ENCODE data around the gene EFCAB9.

The EFCAB9 gene

GRCh38 chr5:172223901-172224873 lies 30.2 kb downstream of the EFCAB9 start:
- peak; percentile 74 for DNase-seq (ENCODE audit: extremely low read depth, insufficient read length)
- H3K4me3 ChIP-seq (replicated peaks; ENCODE audit: low read depth, low read length), result peak overlapping the region; percentile 22; the same call in 1 of the 2 replicates
- TF ChIP-seq CTCF (IDR thresholded peaks at IDR 0.05; ENCODE audit: insufficient read depth, low read length, poor library complexity, severe bottlenecking), result no peak
- no peaks in the 10 kb centered on the region for H3K27me3 ChIP-seq (replicated peaks; ENCODE audit: control insufficient read depth, insufficient read depth, low read length)
- peaks cover 5% of the 10 kb centered on the region for H3K36me3 ChIP-seq (ENCODE audit: control insufficient read depth, insufficient read depth, low read length)

GRCh38 chr5:172224996-172225395 lies 31.0 kb downstream of the EFCAB9 start:
- Histone ChIP-seq H3K27me3 (replicated peaks; ENCODE audit: control insufficient read depth, insufficient read depth, low read length) (no peaks in the 10 kb centered on the region), H3K4me3 (replicated peaks; ENCODE audit: low read depth, low read length) (no peak overlapping the region), H3K36me3 (ENCODE audit: control insufficient read depth, insufficient read depth, low read length) (peaks cover 3% of the 10 kb centered on the region)
- TF ChIP-seq CTCF (IDR thresholded peaks at IDR 0.05; ENCODE audit: insufficient read depth, low read length, poor library complexity, severe bottlenecking), result no peak
- DNase-seq (ENCODE audit: extremely low read depth, insufficient read length), result no peak

- H3K27me3 ChIP-seq (replicated peaks; ENCODE audit: control insufficient read depth, insufficient read depth, low read length), result no peaks in the 10 kb centered on the region
- no peak overlapping the region for H3K4me3 ChIP-seq (replicated peaks; ENCODE audit: low read depth, low read length)
- peak; percentile 48 for DNase-seq (ENCODE audit: extremely low read depth, insufficient read length)
- no peaks in the 10 kb centered on the region; the same call in 1 of the 2 replicates for H3K36me3 ChIP-seq (ENCODE audit: control insufficient read depth, insufficient read depth, low read length)
- no peak for TF ChIP-seq CTCF (IDR thresholded peaks at IDR 0.05; ENCODE audit: insufficient read depth, low read length, poor library complexity, severe bottlenecking)
Measured at GRCh38 chr5:172229904-172230303, 35.9 kb downstream of the EFCAB9 start.

GRCh38 chr5:172234031-172234430 lies 40.1 kb downstream of the EFCAB9 start:
- no peak overlapping the region for H3K4me3 ChIP-seq (replicated peaks; ENCODE audit: low read depth, low read length)

GRCh38 chr5:172235132-172235780 lies 41.3 kb downstream of the EFCAB9 start:
- Histone ChIP-seq H3K36me3 (ENCODE audit: control insufficient read depth, insufficient read depth, low read length) (no peaks in the 10 kb centered on the region; the same call in 1 of the 2 replicates), H3K4me3 (replicated peaks; ENCODE audit: low read depth, low read length) (peak overlapping the region; percentile 27; the same call in 1 of the 2 replicates), H3K27me3 (replicated peaks; ENCODE audit: control insufficient read depth, insufficient read depth, low read length) (no peaks in the 10 kb centered on the region)
- TF ChIP-seq CTCF (IDR thresholded peaks at IDR 0.05; ENCODE audit: insufficient read depth, low read length, poor library complexity, severe bottlenecking), result no peak
- DNase-seq (ENCODE audit: extremely low read depth, insufficient read length), result peak; percentile 43

More at GRCh38 chr5:172234031-172234430, 40.1 kb downstream of the EFCAB9 start:
- no peak for DNase-seq (ENCODE audit: extremely low read depth, insufficient read length)
- no peak for TF ChIP-seq CTCF (IDR thresholded peaks at IDR 0.05; ENCODE audit: insufficient read depth, low read length, poor library complexity, severe bottlenecking)
- H3K36me3 ChIP-seq (ENCODE audit: control insufficient read depth, insufficient read depth, low read length), result no peaks in the 10 kb centered on the region; the same call in 1 of the 2 replicates
- no peaks in the 10 kb centered on the region for H3K27me3 ChIP-seq (replicated peaks; ENCODE audit: control insufficient read depth, insufficient read depth, low read length)

Measured in GM06990 (cell line).